GM18502 (cell line): ENCODE measurements around the gene RAB31.
A peak's percentile ranks its signal among the peaks of the same experiment; 100 is the strongest.

Experiments used
- ATAC-seq: cut with Tn5 transposase; IDR thresholded peaks from one replicate; pipeline ENCODE4 v1.9.1; 2021; ENCODE audit warnings: mild to moderate bottlenecking; ENCODE audit not compliant: unreplicated experiment, poor library complexity

The RAB31 gene

DNA sequence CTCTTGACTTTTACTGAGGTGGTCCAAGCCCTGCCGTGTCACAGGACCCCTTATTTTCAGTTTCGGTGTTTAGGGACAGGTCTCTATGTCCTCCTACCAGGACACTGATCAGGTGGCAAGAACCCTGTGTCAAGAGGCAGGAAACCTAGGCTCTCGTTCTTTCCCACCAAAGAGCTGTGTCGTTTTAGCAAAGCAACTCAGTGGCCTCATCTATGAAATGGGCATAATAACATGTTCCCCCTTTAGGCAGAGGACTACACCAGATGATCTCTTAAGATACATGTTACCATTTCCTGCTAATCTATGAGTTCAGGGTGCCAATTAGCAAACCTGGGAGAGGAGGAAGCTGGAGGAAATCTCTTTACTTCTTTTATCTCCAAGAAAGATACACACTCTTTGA, 1.9 kb downstream of the RAB31 start:
- no peak for ATAC-seq

DNA sequence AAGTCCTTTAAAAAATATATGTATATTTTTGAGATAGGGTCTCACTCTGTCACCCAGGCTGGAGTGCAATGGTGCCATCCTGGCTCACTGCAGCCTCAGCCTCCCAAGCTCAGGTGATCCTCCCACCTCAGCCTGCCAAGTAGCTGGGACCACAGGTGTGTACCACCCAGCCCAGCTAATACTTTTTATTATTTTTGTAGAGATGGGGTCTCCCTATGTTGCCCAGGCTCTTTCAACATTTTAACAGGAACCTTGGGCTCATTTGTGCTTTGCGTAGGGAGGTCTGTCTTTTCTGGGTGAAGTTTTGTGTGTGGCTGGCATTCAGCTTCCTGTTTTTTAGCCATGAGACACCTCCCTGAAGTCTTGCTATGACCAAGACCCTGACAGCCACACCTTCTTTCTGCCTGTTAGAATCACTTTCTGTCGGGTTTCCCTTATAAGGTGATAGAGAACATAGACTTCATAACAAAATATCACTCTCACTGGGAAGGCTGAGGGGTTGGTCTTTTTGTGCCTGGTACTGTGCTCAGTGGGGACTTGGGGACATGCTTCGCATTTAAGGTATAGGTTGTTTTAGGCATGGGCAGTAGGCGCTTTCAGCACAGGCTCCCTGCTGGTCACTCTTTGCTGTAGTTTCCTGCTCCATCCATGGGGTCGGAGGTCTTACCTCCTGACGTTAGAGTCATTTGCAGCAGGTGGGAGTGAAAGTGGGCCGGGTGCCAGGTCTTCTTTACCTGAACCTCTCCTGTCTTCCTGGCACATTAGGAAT, 3.4 kb downstream of the RAB31 start:
- peak; percentile 75 for ATAC-seq

DNA sequence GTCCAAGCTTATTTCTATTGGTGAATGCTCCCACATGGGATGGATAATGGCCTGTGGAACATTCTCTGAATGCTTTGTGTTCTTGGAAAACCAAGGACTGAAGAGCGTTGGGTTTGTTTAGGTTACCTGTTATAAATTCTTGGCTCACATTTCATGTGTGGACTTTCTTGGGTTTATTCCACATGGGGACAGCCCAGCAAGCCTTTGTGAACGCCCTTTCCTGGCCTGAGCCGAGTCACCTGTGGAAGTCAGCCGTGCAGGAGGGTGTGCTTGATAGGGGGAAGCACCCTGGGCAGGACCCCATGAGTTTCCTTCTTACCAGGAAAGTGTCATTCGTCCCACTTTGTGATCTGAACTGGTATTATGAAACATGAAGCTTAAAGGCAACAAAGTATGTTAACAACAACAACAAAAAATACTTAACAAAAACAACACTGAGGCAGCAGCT, 4.1 kb downstream of the RAB31 start:
- no peak for ATAC-seq

DNA sequence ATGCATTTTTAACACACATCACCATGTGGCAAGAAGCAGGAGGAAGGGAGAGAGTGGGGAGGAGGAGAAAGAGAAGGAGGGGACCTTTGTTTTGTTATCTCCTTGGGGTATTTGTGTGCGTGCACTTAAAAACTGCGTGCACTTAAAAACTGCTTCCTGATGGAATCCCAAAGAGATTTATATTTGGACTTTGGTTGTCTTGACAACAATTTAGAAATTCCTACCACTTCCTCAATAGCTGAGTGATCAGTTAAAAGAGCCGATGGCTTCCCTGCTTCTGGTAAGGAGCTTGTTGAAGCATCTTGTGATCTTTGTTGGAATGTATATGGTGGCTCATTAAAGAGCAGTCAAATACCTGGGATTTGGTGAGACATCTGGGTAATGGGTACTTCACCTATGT, 4.5 kb downstream of the RAB31 start:
- ATAC-seq: no peak

DNA sequence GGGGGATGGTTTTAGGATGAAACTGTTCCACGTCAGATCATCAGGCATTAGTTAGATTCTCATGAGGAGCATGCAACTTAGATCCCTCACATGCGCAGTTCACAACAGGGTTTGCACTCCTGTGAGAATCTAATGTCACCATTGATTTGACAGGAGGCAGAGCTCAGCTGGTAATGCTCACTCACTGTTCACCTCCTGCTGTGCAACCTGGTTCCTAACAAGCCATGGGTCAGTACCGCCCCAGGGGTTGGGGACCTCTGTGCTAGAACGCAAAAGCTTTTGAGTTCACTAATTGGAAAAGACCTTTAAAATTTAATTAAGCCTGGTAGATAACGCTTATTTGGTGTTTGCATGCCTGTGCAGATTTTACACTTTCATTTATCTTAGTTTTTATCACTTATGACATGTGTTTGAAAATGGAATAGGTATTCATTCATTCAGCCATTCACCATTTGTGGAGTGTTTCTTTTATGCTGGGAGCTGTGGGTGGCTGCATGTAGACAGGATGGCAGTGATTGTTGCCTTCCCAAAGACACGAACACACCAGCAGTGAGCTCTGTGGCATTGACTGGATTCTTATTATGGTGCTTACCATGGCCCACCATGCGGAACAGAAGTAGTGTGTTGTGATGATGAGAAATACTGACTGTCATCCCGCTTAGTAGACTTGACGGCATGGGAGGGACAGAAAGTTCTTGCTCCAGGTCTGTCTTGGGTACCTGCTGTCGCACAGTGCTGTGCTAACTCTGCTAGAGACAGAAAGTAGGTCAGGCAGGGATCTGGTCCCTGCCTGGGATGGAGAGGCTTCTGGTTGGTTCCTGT, 6.4 kb downstream of the RAB31 start:
- ATAC-seq: no peak

DNA sequence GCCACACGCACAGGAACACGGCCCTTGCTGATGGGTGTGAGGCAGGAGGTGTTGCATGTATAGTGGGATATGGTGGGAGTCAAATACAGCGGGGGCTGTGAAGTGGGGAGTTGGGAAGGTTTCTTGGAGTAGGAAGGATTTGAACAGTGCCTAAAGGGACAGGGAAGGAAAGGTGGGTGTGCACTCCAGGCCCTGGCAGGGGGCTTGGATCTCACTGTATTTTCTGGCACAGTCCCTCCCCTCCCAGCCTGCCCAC, 6.9 kb downstream of the RAB31 start:
- ATAC-seq: no peak

DNA sequence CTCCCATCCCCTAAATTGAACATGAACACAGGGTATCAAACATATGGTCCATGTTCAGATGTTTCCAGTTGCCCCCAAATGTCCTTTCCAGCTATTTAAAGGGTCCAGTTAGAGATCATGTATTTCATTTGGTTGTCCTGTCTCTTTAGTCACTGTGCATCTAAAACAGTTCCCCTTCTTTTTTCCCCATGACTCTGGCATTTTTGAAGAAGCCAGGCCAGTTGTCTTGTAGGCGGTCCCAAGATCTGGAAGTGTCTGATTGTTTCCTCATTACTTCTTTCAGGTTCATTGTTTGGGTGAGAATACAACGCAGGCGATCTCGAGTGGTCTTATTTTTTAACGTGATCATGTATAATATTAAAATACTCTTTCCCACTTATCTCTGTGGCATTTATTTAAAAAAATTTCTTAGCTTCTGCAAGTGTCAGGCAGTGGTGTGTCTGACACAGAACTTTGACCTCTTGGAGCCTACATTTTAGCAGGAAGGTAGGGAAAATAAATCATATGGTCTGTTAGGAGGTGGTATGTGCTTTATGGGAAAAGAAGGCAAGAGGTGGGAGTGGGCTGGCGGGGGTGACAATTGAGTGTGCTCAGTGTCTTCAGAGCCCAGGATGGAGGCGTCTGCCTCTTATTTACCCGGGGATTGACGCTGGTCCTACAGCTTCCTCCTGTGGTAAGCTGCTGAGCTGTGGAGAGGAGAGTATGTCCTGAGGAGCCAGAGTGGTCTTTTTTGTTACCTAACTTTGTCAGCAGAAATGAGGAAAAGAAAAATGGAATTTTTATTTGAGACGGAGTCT, 8.1 kb downstream of the RAB31 start:
- ATAC-seq: no peak

DNA sequence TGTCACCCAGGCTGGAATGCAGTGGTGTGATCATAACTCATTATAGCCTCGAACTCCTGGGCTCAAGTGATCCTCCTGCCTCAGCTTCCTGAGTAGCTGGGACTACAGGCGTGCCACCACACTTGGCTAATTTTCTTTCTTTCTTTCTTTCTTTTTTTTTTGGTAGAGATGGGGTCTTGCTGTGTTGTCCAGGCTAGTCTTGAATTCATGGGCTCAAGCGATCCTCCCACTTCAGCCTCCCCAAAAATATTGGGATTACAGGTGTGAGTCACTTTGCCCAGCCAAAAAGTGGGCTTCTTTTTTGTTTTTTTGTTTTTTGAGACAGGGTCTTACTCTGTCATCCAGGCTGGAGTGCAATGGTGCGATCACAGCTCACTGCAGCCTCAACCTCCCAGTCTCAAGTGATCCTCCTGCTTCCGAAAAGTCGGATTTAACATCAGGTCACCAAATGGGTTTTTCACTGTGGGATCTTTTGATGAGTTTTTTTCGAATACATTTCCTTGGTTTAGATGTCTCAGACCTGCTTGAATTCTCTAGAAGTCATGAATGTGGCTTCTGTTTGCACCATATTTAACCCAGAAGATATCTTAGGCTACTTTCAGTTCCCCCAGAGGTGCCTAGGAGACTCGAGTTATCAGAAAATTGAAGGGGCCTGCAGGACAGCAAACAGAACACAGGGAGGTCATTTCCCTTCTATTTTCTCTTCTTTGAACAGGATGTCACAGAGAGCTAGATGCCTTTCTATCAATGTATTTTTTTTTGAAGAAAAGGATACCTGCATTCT, 8.9 kb downstream of the RAB31 start:
- ATAC-seq: peak; percentile 76

DNA sequence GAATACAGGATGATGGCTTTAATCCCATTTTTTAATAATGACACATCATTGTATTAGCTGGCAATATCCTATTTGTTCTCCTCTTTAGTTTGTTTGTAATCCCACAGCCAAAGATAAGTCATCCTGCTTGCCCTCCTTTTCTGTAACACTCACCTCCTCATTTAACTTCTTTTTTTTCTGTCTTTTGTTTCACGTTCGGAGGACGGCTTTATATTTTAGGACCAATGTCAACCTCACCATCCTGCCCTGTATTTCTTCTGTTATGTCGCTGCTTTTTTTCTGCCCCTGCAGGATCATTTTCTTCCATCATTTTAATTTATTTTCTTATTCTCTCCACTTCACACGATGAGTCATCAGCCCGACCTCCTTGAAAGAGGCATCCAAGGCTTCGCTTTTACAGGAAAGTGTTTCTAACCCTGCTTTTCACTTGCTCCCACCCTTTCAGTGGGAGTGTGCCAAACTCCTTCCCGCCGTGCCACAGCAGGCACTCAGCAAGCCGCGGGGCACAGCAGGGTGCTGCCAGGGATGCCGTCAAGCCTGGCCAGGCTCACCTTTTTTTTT, 11.4 kb downstream of the RAB31 start:
- no peak for ATAC-seq

DNA sequence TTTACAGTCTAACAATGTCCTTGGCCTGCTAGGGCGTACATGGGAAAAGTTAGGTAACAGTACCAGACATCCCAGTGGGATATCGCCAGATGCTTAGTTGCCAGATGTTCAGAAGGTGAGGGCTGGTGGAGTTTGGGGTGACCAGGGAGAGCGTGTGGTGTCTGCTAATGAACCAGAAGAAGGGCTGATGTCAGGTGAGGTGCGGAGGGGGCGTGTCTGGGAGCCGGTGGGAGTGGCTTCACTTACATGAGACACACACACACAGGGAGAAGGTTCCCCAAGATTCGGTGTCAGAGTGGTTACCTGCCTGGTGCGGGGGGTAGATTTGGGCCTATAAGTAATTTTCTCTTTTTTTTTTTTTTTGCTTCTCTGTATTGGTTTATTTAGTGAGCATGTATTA, 12.2 kb downstream of the RAB31 start:
- ATAC-seq: no peak

DNA sequence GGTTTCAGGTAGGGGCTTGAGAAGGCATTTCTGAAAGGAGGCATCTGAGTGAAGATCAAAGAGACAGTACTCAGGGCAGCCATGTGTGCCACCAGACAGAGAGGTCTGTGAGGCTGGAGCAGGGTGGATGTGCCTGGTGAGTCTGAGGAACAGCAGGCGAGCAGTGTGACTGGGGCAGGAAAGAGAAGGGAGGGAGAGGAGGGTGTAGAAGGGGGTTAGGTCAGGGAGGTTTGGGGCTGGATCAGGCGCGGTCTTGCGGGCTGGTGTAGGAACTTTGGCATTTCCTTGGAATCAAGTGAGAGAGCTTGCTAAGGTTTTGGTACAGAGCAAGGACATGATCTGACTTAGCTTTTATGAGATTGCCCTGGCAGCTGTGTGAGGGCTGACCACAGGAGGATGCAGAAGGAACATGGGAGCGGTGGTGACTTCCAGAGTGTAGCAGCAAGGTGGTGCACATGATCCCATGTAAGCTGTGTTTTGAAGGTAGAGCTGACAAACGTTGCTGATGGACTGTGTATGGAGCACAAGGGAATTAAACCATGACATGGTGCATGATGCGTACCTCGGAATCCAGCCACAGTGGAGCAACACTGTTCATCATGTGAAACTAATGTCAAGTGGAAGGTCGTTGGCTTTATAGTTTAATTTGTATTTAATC, 13.9 kb downstream of the RAB31 start:
- ATAC-seq: no peak

DNA sequence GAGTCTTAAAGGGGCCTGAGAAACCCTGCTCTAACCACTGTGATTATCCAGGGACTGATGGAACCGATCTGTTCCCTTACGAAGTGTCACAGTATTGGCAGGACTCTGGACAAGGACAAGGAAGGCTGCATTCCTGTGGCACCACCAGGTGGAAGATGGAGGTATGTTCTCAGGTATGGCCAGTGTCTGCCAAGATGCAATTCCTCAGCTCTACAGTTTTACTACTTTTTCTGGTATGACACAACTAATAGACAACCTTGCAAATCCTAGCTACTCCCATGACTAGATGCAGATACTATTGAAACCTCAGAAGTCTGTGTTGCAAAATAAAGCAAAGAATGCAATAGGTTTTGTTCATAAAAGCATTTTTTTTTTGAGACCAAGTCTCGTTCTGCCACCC, 14.6 kb downstream of the RAB31 start:
- ATAC-seq: no peak

DNA sequence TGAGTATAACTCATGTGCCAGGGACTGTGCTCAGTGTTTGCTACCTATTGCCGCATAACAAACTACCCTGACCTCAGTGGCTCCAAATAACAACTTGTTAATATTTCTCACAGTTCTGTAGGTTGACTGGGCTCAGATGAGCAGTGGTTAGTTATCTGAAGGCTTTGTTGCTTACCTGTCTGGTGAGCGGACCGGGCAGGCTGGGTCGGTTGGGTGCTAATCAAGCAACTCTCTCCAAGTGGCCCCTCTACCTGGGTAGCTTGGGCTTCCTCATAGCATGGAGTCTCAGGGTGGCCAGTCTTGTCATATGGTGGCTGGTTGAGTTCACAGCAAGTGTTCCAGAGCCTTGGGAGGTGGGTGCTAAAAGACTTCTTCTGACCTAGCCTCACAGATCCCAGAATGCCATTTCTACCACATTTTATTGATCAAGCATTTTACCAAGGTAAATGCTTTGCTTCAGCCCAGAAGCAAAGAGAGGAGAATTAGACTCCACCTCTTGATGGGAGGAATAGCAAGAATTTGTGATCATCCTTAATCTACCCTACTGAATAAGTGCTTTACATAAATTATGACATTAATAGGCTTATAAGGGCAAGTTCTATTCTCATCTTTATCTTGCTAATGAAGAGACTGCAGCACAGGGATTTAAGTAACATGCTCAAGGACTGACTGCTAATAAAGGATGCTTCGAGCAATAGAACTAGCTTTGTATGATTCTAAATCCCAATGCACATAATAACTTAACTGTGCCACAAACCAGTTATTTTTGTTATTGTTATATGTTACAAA, 16.9 kb downstream of the RAB31 start:
- no peak for ATAC-seq

DNA sequence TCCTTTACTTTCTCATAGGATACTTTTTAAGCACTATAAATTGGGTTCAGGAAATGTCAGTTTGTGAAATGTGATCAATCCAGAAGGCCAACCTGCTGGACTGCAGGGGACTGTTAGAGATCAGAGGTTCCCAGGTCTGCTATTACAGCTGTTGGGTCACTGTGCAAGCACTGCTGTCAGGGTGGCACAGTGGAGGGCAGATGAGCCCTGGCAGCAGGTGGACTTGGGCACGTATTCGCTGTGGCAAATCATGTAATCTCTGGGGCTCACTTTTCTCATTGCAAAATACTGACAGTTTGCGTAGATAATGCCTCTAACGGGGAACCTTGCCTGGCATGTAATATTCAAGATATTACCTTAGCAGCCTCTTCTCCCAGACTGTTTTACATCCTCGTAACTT, 18.1 kb downstream of the RAB31 start:
- ATAC-seq: no peak

DNA sequence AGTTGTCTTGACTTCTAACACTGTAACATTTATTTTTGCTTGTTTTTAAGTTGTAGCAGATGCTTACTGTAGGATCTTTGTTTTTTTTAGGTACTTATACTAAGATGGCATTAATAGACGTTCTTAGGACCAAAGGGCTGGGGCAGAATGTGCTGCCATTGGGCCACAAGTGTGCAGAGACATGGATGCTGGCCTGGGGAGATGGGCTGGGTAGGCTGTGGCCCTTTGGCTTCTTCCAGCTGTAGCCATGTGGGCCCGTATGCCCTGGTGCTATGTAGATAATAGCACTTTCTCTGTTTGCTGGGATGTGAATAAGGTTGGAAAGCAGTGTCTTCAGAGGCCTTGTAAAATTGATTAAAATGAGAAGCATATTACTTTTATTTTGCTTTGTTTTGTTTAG, 18.8 kb downstream of the RAB31 start:
- no peak for ATAC-seq

DNA sequence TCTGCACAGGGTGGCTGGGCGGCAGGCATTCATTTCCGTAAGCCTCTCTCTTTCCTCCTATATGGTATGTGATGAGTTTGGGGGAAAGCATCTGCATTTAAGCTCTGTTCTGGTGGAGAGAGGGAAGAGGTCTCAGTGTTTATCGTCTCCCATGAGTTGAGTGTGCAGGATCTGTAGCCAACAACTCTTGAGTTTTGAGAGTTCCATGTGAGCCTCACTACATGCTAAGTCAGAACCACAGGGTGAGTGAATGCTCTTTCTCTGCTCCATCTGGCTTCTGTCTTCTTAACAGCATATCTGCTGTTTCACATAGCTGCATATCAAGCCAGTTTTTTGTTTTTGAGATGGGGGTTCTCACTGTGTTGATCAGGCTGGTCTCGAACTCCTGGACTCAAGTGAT, 22.7 kb downstream of the RAB31 start:
- no peak for ATAC-seq

DNA sequence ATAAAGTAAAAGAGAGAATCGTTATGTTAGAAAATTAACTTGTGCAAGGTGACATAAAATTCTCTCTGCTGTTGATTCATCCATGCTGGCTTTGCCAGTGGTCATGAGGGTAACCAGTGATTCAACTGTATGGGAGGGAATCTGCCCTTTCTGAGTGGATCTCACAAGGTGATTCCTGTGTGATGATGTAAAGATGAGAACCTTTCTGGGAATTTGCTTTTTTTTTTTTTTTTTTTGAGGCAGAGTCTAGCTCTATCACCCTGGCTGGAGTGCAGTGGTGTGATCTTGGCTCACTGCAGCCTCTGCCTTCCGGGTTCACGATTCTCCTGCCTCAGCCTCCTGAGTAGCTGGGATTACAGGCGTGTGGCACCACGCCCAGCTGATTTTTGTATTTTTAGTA, 23.3 kb downstream of the RAB31 start:
- no peak for ATAC-seq

DNA sequence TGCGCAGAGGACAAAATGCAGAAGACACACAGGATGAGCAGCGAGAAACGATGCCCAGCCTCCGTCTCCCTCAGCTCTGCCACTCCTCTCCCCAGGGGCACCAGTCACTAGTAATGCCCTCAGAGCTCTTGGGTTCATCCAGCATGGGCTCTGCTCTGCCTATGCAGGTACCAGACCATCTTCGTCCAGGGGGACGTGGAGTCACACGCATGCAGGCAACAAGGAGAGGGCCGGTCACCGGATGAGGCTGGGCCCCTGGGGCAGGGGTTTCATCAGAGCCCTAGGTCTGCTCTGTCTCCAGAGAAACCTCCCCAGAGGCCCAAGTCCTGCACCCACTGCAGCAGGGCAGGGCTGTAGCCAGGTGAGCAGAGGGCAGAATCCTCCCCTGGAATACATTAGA, 23.9 kb downstream of the RAB31 start:
- ATAC-seq: no peak

DNA sequence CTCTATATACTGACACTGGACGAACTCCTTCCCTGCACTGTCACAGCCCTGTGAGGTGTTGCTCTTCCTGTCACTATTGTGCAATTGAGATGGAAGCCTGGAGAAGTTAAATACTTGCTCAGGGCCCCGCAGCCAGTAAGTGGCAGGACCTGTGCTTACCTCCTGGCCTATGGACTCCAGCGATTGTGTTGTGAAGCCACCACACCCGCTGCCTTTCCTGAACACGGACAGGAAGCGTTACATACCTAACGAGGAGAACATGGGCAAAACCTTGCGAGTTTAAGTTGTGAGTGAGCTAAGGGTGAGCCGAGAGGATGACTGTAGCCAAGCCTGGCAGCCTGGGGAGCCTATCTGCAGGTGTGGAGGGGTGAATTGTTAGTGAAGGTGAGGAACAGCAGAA, 26.1 kb downstream of the RAB31 start:
- no peak for ATAC-seq
